A673 (cell line): ENCODE measurements around the gene BRD7.

Source experiments
- CTCF ChIP-seq: fragments of 300-800, 200-600 bp; sonication (generic); conservative IDR thresholded peaks from 2 replicates; pipeline ENCODE4 v1.5.1; 2017; ENCODE audit warnings: low read depth, mild to moderate bottlenecking, antibody characterized with exemption, low read length, moderate library complexity, mixed read lengths
- EZH2 ChIP-seq: fragments of 200-600 bp; sonication (generic); IDR thresholded peaks from 2 replicates; pipeline ENCODE4 v1.6.1; 2017; ENCODE audit warnings: borderline replicate concordance, low read depth, mild to moderate bottlenecking, mixed read lengths, antibody characterized with exemption, low read length; ENCODE audit not compliant: poor library complexity, severe bottlenecking

GRCh38 chr16:50323335-50324011 lies 45.3 kb downstream of the BRD7 start:
- TF ChIP-seq CTCF (peak; percentile 39), EZH2 (no peak)
